HG02870 (cell line): Measurements from ENCODE around the gene PYDC2.

ENCODE experiments used
- ATAC-seq: cut with Tn5 transposase; IDR thresholded peaks from one replicate; pipeline ENCODE4 v1.9.1; 2021; ENCODE audit warnings: mild to moderate bottlenecking, moderate library complexity; ENCODE audit not compliant: unreplicated experiment

PYDC2 gene

GRCh38 chr3:191461113-191461595 is at the start of gene PYDC2:
Gene PYDC2 (plus strand): TSS chr3:191461163. CDS start chr3:191461163, 0 bp downstream.
- no peak for ATAC-seq

GRCh38 chr3:191412759-191413158 is 48.2 kb upstream of the PYDC2 start:
- ATAC-seq = no peak

GRCh38 chr3:191414286-191414685 is 46.7 kb upstream of the PYDC2 start:
- ATAC-seq = no peak

GRCh38 chr3:191414732-191415131 is 46.2 kb upstream of the PYDC2 start:
- ATAC-seq = no peak

GRCh38 chr3:191415566-191415965 is 45.4 kb upstream of the PYDC2 start:
- ATAC-seq = no peak

- no peak for ATAC-seq
Measured at GRCh38 chr3:191417457-191417729, 43.6 kb upstream of the PYDC2 start.

- ATAC-seq = no peak
Measured at GRCh38 chr3:191420771-191421170, 40.2 kb upstream of the PYDC2 start.

- ATAC-seq = no peak
Measured at GRCh38 chr3:191424881-191425280, 36.1 kb upstream of the PYDC2 start.

- ATAC-seq = no peak
Measured at GRCh38 chr3:191425322-191425734, 35.6 kb upstream of the PYDC2 start.

- ATAC-seq = no peak
Measured at GRCh38 chr3:191426311-191426710, 34.7 kb upstream of the PYDC2 start.

GRCh38 chr3:191428177-191428576 is 32.8 kb upstream of the PYDC2 start:
- no peak for ATAC-seq

GRCh38 chr3:191430103-191430502 is 30.9 kb upstream of the PYDC2 start:
- no peak for ATAC-seq

GRCh38 chr3:191431160-191431822 is 29.7 kb upstream of the PYDC2 start:
- no peak for ATAC-seq

GRCh38 chr3:191432162-191432561 is 28.8 kb upstream of the PYDC2 start:
- ATAC-seq = no peak

GRCh38 chr3:191434024-191434423 is 26.9 kb upstream of the PYDC2 start:
- ATAC-seq = no peak

GRCh38 chr3:191435981-191436380 is 25.0 kb upstream of the PYDC2 start:
- ATAC-seq = no peak

- ATAC-seq = no peak
Measured at GRCh38 chr3:191438150-191438814, 22.7 kb upstream of the PYDC2 start.

- no peak for ATAC-seq
Measured at GRCh38 chr3:191440532-191440931, 20.4 kb upstream of the PYDC2 start.

GRCh38 chr3:191441687-191442086 is 19.3 kb upstream of the PYDC2 start:
- ATAC-seq = peak; percentile 48

- no peak for ATAC-seq
Measured at GRCh38 chr3:191444569-191444968, 16.4 kb upstream of the PYDC2 start.

GRCh38 chr3:191449256-191449655 is 11.7 kb upstream of the PYDC2 start:
- no peak for ATAC-seq

GRCh38 chr3:191455257-191455952 is 5.6 kb upstream of the PYDC2 start:
- ATAC-seq = no peak
